SK-N-MC (cell line): ENCODE data around the gene THBS2.

Experiments used
- EZH2 ChIP-seq: fragments of 200-600 bp; sonication (generic); IDR thresholded peaks from one replicate; pipeline ENCODE4 v1.6.1; 2017; ENCODE audit warnings: antibody characterized with exemption
- POLR2AphosphoS5 ChIP-seq: IDR thresholded peaks from 2 replicates; pipeline ENCODE4 v1.6.1; 2012; ENCODE audit warnings: mild to moderate bottlenecking, low read depth, low read length, borderline replicate concordance

DNA sequence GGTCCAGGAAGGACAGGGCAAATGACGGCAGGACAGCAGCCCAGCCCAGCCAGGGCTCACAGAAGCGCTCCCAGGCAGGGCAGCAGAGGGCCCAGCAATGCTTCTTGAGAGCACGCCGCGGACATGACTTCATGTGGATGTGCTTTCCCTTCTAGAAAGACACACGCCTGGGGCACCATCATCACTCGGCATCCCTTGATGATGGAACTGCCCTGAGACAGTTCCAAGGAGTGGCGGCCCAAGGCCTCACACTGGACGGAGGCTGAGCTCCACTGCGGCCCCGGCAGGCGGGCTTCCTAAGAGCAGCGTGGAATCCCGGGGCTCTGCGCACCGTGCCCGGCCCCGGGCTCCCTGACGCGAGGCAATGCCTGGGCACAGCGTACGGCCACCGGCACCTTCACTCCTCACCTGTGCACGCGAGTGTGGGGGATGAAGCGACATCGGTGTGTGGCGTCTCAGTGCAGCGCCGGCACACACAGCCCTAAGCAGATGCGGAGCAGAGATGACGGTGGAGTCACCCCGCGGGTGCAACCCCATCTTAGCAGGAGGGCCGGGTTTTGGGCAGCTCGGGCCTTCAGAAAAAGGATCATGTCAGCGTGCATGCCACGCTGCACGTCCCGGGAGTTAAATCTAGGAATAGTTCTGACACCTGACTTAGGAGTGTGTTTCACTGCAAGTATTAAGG, 86.6 kb downstream of the THBS2 start:
- TF ChIP-seq EZH2 = no peak
- no peak for TF ChIP-seq POLR2AphosphoS5
